PC-9 (cell line): Measurements from ENCODE around the gene BRPF3.

Experiments used
- EZH2 ChIP-seq: fragments of 200-600 bp; sonication (generic); IDR thresholded peaks from 2 replicates; pipeline ENCODE4 v1.8.0; 2017; ENCODE audit warnings: antibody characterized with exemption, low read depth
- TF ChIP-seq, protein P1 (sequence below): fragments of 200-600 bp; sonication (generic); conservative IDR thresholded peaks from 2 replicates; pipeline ENCODE4 v1.6.1; 2017; ENCODE audit warnings: mixed run types, antibody characterized with exemption, mild to moderate bottlenecking, moderate library complexity

DNA sequence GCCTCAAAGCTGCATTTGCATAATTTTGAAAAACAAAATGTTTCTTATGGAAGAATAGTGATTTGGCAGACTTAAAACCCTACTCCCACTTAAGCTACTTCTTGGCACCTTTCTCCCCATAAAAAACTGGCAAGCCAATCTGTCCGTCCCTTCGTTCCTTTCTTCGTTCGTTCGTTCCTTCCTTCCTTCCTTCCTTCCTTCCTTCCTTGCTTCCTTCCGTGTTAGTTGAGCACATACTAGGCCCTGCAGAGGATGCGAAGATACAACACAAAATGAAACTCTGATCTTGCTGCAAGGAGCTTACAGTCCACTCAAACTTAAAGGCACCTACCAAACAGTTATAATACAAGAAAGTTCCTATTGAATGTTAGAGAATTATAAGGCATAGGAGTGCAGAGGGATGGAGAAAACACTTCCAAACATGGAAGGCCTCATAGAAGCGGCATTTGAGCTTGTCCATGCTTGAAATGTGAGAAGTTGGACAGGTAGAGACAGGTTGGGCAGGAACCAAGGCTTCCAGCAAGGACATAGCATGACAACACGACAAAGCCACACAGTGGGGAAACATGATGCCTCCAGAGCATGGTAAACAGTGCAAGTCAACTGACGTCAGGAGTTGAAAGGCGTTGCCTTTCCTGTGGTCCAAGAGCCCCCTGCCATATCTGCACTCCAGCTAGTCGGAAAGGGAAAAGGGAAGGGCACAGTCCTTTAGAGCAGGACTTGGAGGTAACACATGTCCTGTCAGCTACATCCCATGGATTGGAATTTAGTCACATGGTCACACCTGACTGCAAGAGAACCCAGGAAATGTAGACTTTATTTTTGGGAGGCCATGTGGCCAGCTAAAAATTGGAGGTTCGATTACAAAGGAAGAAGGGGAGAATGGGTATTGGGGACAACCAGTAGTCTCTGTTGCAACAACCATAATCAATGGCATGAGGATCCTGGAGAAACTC, 80.3 kb downstream of the BRPF3 start:
- TF ChIP-seq, protein P1, sequence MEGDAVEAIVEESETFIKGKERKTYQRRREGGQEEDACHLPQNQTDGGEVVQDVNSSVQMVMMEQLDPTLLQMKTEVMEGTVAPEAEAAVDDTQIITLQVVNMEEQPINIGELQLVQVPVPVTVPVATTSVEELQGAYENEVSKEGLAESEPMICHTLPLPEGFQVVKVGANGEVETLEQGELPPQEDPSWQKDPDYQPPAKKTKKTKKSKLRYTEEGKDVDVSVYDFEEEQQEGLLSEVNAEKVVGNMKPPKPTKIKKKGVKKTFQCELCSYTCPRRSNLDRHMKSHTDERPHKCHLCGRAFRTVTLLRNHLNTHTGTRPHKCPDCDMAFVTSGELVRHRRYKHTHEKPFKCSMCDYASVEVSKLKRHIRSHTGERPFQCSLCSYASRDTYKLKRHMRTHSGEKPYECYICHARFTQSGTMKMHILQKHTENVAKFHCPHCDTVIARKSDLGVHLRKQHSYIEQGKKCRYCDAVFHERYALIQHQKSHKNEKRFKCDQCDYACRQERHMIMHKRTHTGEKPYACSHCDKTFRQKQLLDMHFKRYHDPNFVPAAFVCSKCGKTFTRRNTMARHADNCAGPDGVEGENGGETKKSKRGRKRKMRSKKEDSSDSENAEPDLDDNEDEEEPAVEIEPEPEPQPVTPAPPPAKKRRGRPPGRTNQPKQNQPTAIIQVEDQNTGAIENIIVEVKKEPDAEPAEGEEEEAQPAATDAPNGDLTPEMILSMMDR: no peak
- no peak for TF ChIP-seq EZH2
